Measurements from ENCODE around the gene CHMP3.

- TF ChIP-seq CHD2 (IDR thresholded peaks at IDR 0.05; ENCODE audit: low read length) (no peak), ATF2 (IDR thresholded peaks at IDR 0.05; ENCODE audit: low read length) (no peak), CTCF (IDR thresholded peaks at IDR 0.05; ENCODE audit: control extremely low read depth in 1 of 3, insufficient read depth in 1 of 3, low read depth in 1 of 3, low read length in 3 of 3) (no peak), CREB1 (IDR thresholded peaks at IDR 0.05) (no peak), ATF3 (IDR thresholded peaks at IDR 0.05; ENCODE audit: insufficient read depth, low read depth, low read length) (no peak), HDAC2 (IDR thresholded peaks at IDR 0.05; ENCODE audit: borderline replicate concordance in 1 of 2, low read depth in 2 of 2, low read length in 2 of 2) (no peak), EP300 (IDR thresholded peaks at IDR 0.05; ENCODE audit: borderline replicate concordance in 1 of 2, low read depth in 2 of 2, low read length in 2 of 2) (no peak), POLR2A (IDR thresholded peaks at IDR 0.05; ENCODE audit: control extremely low read depth in 1 of 2, low read depth in 2 of 2, low read length in 2 of 2) (no peak), JUND (IDR thresholded peaks at IDR 0.05; ENCODE audit: low read length) (no peak)
These were observed 78.9 kb downstream of the CHMP3 start for GRCh38 chr2:86484385-86484784.

Measured in H1 (cell line).